H1 (cell line): ENCODE measurements around the gene NTN4. TPM values are rescaled to one million over a fixed set of nuclear protein-coding genes. Genes with fewer than 3 reads are reported as not detected.

ENCODE experiments used
- CTCF ChIA-PET: fragments of 300-600 bp; sonication (Branson Sonifier 250); formaldehyde crosslinking; loops from one replicate; lab custom pipeline; 2021; ENCODE audit not compliant: partially characterized antibody; lab: Charles Lee
- POLR2A ChIA-PET: fragments of 300-600 bp; sonication (Branson Sonifier 250); formaldehyde crosslinking; loops from one replicate; lab custom pipeline; 2021; ENCODE audit warnings: inconsistent platforms; ENCODE audit not compliant: partially characterized antibody; lab: Charles Lee
- DNase-seq, 2 experiments: peaks; one replicate each; pipeline versions ENCODE4 v3.0.0 to v3.0.0-alpha.2; 2010 to 2022; ENCODE audit warnings: low spot score in 2 of 2, low read depth in 1 of 2, mixed read lengths in 1 of 2
- FAIRE-seq: peaks from 2 replicates; lab custom pipeline; 2011; peaks lifted over from hg19 to GRCh38; lab: Jason Lieb, UNC
- H2AFZ ChIP-seq: 2 replicates; pipeline ENCODE4 v1.8.1; 2012; ENCODE audit warnings: low read length, inconsistent platforms
- H2AK5ac ChIP-seq: 2 replicates; pipeline ENCODE4 v1.6.1; 2013; ENCODE audit warnings: low read depth, low read length
- H2BK120ac ChIP-seq: replicated peaks from 2 replicates; pipeline ENCODE3; 2013; ENCODE audit warnings: low read depth, low read length, inconsistent platforms
- H2BK12ac ChIP-seq: 2 replicates; pipeline ENCODE4 v1.6.1; 2013; ENCODE audit warnings: low read depth, low read length
- H2BK15ac ChIP-seq: 2 replicates; pipeline ENCODE4 v1.6.1; 2013; ENCODE audit warnings: low read length
- H2BK20ac ChIP-seq: 2 replicates; pipeline ENCODE4 v1.6.1; 2013; ENCODE audit warnings: low read length
- H2BK5ac ChIP-seq: 2 replicates; pipeline ENCODE4 v1.6.1; 2013; ENCODE audit warnings: low read depth, low read length
- H3K14ac ChIP-seq: 2 replicates; pipeline ENCODE4 v1.6.1; 2013; ENCODE audit warnings: inconsistent platforms; ENCODE audit not compliant: insufficient read length
- H3K18ac ChIP-seq: 2 replicates; pipeline ENCODE4 v1.6.1; 2013; ENCODE audit warnings: low read length; ENCODE audit errors: extremely low read depth
- H3K23ac ChIP-seq: 2 replicates; pipeline ENCODE4 v1.6.1; 2013; ENCODE audit warnings: inconsistent platforms; ENCODE audit not compliant: insufficient read length
- H3K23me2 ChIP-seq: 2 replicates; pipeline ENCODE4 v1.6.1; 2013; ENCODE audit warnings: low read depth, low read length
- H3K27ac ChIP-seq: 2 replicates; pipeline ENCODE4 v1.6.1; 2011; ENCODE audit warnings: low read depth, low read length, inconsistent platforms
- H3K27me3 ChIP-seq, 4 experiments: replicated peaks in 1 of 4; 1 replicate in 1 of 4; 2 replicates in 3 of 4; pipeline versions ENCODE4 v1.6.1 to v1.8.1; 2011 to 2013; ENCODE audit warnings: low read length in 3 of 4, mild to moderate bottlenecking in 3 of 4, inconsistent platforms in 2 of 4, mixed read lengths in 2 of 4, moderate library complexity in 1 of 4; ENCODE audit not compliant: control insufficient read depth in 3 of 4, insufficient read depth in 3 of 4; ENCODE audit errors: extremely low read depth in 1 of 4
- H3K36me3 ChIP-seq, 4 experiments: 2 replicates each; pipeline versions ENCODE4 v1.6.1 to v1.8.1; 2011 to 2013; ENCODE audit warnings: mild to moderate bottlenecking in 4 of 4, low read length in 3 of 4, moderate library complexity in 2 of 4, control low read depth in 1 of 4, inconsistent platforms in 1 of 4; ENCODE audit not compliant: insufficient read depth in 4 of 4, control insufficient read depth in 2 of 4
- H3K4ac ChIP-seq: replicated peaks from 2 replicates; pipeline ENCODE3; 2013; ENCODE audit warnings: low read length, low read depth, mixed read lengths, inconsistent platforms; ENCODE audit not compliant: insufficient read length
- H3K4me1 ChIP-seq, 4 experiments: replicated peaks in 1 of 4; 1 replicate in 1 of 4; 2 replicates in 3 of 4; pipeline versions ENCODE4 v1.6.1 to v1.8.1; 2011 to 2013; ENCODE audit warnings: low read length in 3 of 4, inconsistent platforms in 2 of 4, mixed read lengths in 1 of 4; ENCODE audit not compliant: insufficient read depth in 4 of 4, control insufficient read depth in 3 of 4
- H3K4me2 ChIP-seq, 2 experiments: 2 replicates each; pipeline versions ENCODE4 v1.6.1 to v1.8.1; 2011 to 2013; ENCODE audit warnings: low read depth in 2 of 2, low read length in 2 of 2, control low read depth in 1 of 2, inconsistent platforms in 1 of 2, mild to moderate bottlenecking in 1 of 2; ENCODE audit not compliant: insufficient read depth in 1 of 2
- H3K4me3 ChIP-seq, 4 experiments: fragments of 200-600, 300-600 bp in 1 of 4; sonication (generic), shearing (Covaris generic), sonication (Bioruptor Twin) in 1 of 4; 2 replicates each; pipeline versions ENCODE4 v1.5.1 to v1.8.1; 2011 to 2016; ENCODE audit warnings: low read length in 4 of 4, low read depth in 3 of 4, control low read depth in 2 of 4, inconsistent platforms in 2 of 4, mild to moderate bottlenecking in 2 of 4, mixed read lengths in 1 of 4, moderate library complexity in 1 of 4; ENCODE audit not compliant: insufficient read depth in 2 of 4; ENCODE audit errors: extremely low read depth in 1 of 4
- H3K56ac ChIP-seq: replicated peaks from 2 replicates; pipeline ENCODE3; 2013; ENCODE audit warnings: low read depth, mild to moderate bottlenecking, mixed read lengths, low read length, inconsistent platforms; ENCODE audit not compliant: insufficient read length
- H3K79me1 ChIP-seq: 2 replicates; pipeline ENCODE4 v1.6.1; 2013; ENCODE audit warnings: low read depth, low read length, control low read depth
- H3K79me2 ChIP-seq, 2 experiments: 2 replicates each; pipeline versions ENCODE4 v1.6.1 to v1.8.1; 2012 to 2013; ENCODE audit warnings: low read length in 2 of 2, mild to moderate bottlenecking in 2 of 2, inconsistent platforms in 1 of 2; ENCODE audit not compliant: insufficient read depth in 2 of 2, control insufficient read depth in 1 of 2
- H3K9ac ChIP-seq, 4 experiments: replicated peaks in 1 of 4; 1 replicate in 1 of 4; 2 replicates in 3 of 4; pipeline versions ENCODE4 v1.6.1 to v1.8.1; 2011 to 2013; ENCODE audit warnings: low read depth in 3 of 4, low read length in 3 of 4, control low read depth in 2 of 4, mild to moderate bottlenecking in 2 of 4, moderate library complexity in 2 of 4, inconsistent platforms in 1 of 4; ENCODE audit errors: extremely low read depth in 1 of 4
- H3K9me3 ChIP-seq, 2 experiments: 2 replicates each; pipeline versions ENCODE4 v1.6.1 to v1.8.1; 2012 to 2013; ENCODE audit warnings: mild to moderate bottlenecking in 2 of 2, moderate library complexity in 2 of 2, control low read depth in 1 of 2, inconsistent platforms in 1 of 2, low read depth in 1 of 2, low read length in 1 of 2, mixed read lengths in 1 of 2; ENCODE audit not compliant: insufficient read depth in 2 of 2
- H4K20me1 ChIP-seq, 2 experiments: replicated peaks in 1 of 2; 2 replicates each; pipeline versions ENCODE3 to v1.8.1; 2011 to 2013; ENCODE audit warnings: inconsistent platforms in 2 of 2, low read length in 2 of 2, mild to moderate bottlenecking in 1 of 2; ENCODE audit not compliant: insufficient read depth in 2 of 2, control insufficient read depth in 1 of 2
- H4K5ac ChIP-seq: 2 replicates; pipeline ENCODE4 v1.6.1; 2013; ENCODE audit warnings: low read length, low read depth, mixed read lengths, inconsistent platforms; ENCODE audit not compliant: insufficient read length
- H4K8ac ChIP-seq: 2 replicates; pipeline ENCODE4 v1.8.0; 2013; ENCODE audit warnings: mild to moderate bottlenecking, moderate library complexity, low read length, inconsistent platforms; ENCODE audit not compliant: insufficient read depth; ENCODE audit errors: extremely low read depth
- H4K91ac ChIP-seq: replicated peaks from 2 replicates; pipeline ENCODE3; 2013; ENCODE audit warnings: low read length, mixed read lengths, inconsistent platforms; ENCODE audit not compliant: insufficient read length
- CBX8 ChIP-seq: fragments of 300-800, 300-1000 bp; sonication (generic); IDR thresholded peaks from 2 replicates; pipeline ENCODE4 v1.7.1; 2016; ENCODE audit warnings: low read depth, low read length, borderline replicate concordance
- CEBPB ChIP-seq: IDR thresholded peaks from 2 replicates; pipeline ENCODE4 v1.6.1; 2012; ENCODE audit warnings: low read depth, low read length
- CHD1 ChIP-seq: IDR thresholded peaks from 2 replicates; pipeline ENCODE4 v1.6.1; 2012; ENCODE audit warnings: low read depth, low read length, improper control_type of control experiment
- CHD2 ChIP-seq: IDR thresholded peaks from 2 replicates; pipeline ENCODE4 v1.6.1; 2012; ENCODE audit warnings: low read length, improper control_type of control experiment
- GABPA ChIP-seq: IDR thresholded peaks from 2 replicates; pipeline ENCODE4 v1.6.1; 2011; ENCODE audit warnings: mild to moderate bottlenecking, low read length, moderate library complexity, borderline replicate concordance; ENCODE audit not compliant: insufficient read depth
- HDAC2 ChIP-seq, 2 experiments: fragments of 300-600 bp in 1 of 2; sonication (generic) in 1 of 2; IDR thresholded peaks; 2 replicates each; pipeline ENCODE4 v1.6.1; 2011 to 2012; ENCODE audit warnings: low read depth in 2 of 2, low read length in 2 of 2, mild to moderate bottlenecking in 2 of 2, moderate library complexity in 2 of 2, borderline replicate concordance in 1 of 2, inconsistent platforms in 1 of 2
- HDAC6 ChIP-seq: IDR thresholded peaks from one replicate; pipeline ENCODE4 v1.7.1; 2012; ENCODE audit warnings: low read depth, mild to moderate bottlenecking, inconsistent platforms, low read length, moderate library complexity
- POLR2A ChIP-seq, 2 experiments: IDR thresholded peaks; 1 replicate in 1 of 2; 2 replicates in 1 of 2; pipeline ENCODE4 v1.6.1; 2011; ENCODE audit warnings: low read depth in 2 of 2, low read length in 2 of 2, mild to moderate bottlenecking in 2 of 2; ENCODE audit errors: control extremely low read depth in 1 of 2
- POLR2AphosphoS5 ChIP-seq: IDR thresholded peaks from 2 replicates; pipeline ENCODE4 v1.6.1; 2011; ENCODE audit warnings: low read depth, low read length
- POU5F1 ChIP-seq: IDR thresholded peaks from 2 replicates; pipeline ENCODE4 v1.6.1; 2011; ENCODE audit warnings: low read depth, mild to moderate bottlenecking, low read length, moderate library complexity
- SAP30 ChIP-seq: fragments of 300-600 bp; sonication (generic); IDR thresholded peaks from 2 replicates; pipeline ENCODE4 v1.7.1; 2012; ENCODE audit warnings: low read length, moderate library complexity, mild to moderate bottlenecking, inconsistent platforms; ENCODE audit not compliant: insufficient read depth, insufficient replicate concordance
- SUZ12 ChIP-seq: fragments of 200-600 bp; sonication (generic); IDR thresholded peaks from 2 replicates; pipeline ENCODE4 v1.6.1; 2012; ENCODE audit warnings: mild to moderate bottlenecking, inconsistent platforms, low read length, moderate library complexity, mixed read lengths
- TCF12 ChIP-seq: IDR thresholded peaks from 2 replicates; pipeline ENCODE4 v1.6.1; 2011; ENCODE audit warnings: low read depth, mild to moderate bottlenecking, low read length
- ZNF274 ChIP-seq: IDR thresholded peaks from 2 replicates; pipeline ENCODE4 v1.7.0; 2012; ENCODE audit warnings: low read length, borderline replicate concordance; ENCODE audit errors: extremely low read depth
- WGBS, 2 experiments: shearing (Covaris generic) in 1 of 2; methylation state at CpG; one replicate each; pipeline versions ENCODE4 v1.1.6 to v1.1.7; 2013 to 2015; ENCODE audit warnings: low lambda C conversion rate in 2 of 2, mixed read lengths in 2 of 2, inconsistent platforms in 1 of 2, low coverage in 1 of 2, missing lambda C conversion rate in 1 of 2; ENCODE audit not compliant: insufficient replicate concordance in 2 of 2, insufficient coverage in 1 of 2, insufficient read length in 1 of 2; ENCODE audit errors: extremely low coverage in 1 of 2, missing lambda C conversion rate in 1 of 2; 5-methylcytosine and 5-hydroxymethylcytosine counted together
- polyA plus RNA-seq, 7 experiments: library from polyadenylated mRNA; depleted of rRNA in 3 of 7; stranded (reverse) in 5 of 7; unstranded in 2 of 7; fragments of >200 nt in 5 of 7; fragments of 200-250 nt in 2 of 7; gene quantifications; 1 replicate in 5 of 7; 2 replicates in 1 of 7; 4 replicates in 1 of 7; pipeline versions ENCODE4 v1.2.1 to v1.2.3, GENCODE V29; 2011 to 2013; ENCODE audit warnings: missing spikeins in 2 of 7, mixed read lengths in 2 of 7
- total RNA-seq: library from RNA; stranded (reverse); fragmentation: NEBNext Ultra II Directional; extraction: Animal tissue kit (Norgen Biotek cat#: 25700); gene quantifications from 2 replicates; pipeline ENCODE4 v1.2.1, GENCODE V29; 2021

The NTN4 gene
- total and polyA plus RNA-seq, 2 of the 8 experiments (the other 6 are each of a cell fraction or from before 2014, with no cell fraction given) = 0.74 to 1.3 TPM

DNA sequence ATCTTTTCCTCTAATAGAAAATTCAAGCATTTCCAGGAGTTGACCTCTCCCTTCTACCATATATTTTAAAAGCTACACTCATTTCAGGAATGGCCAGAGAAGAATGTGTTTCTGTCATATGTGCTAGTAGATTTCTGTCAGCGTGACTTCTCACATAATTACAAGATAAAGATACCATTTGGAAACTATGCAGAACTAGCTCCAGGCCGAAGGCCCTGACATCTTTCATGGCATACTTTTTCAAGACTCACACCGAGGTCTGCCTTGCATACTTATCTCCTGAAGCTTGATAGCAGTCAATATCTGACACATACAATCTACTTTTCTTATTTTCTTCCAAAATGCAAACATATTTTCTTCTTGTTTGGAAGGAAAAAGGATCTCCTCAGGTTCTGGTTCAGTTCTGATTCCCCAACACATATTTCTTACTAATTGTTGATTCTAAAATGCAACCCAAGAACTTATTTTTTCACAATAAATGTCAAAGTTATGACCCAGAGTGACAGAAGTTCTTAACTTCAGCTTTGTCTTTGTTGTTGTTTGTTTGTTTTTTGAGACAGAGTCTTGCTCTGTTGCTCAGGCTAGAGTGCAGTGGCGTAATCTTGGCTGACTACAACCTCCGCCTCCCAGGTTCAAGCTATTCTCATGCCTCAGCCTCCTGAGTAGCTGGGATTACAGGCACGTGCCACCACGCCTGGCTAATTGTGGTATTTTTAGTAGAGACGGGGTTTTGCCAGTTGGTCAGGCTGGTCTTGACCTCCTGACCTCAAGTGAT is 99.5 kb downstream of the NTN4 start:
- Histone ChIP-seq H4K5ac (no peak overlapping the region), H2BK5ac (no peak overlapping the region), H3K18ac (no peak overlapping the region), H2BK15ac (no peak overlapping the region), H3K23me2 (0 out of 2 replicates have a peak, but pooled peaks cover 2% of the 10 kb centered on the region), H2BK120ac (no peak overlapping the region), H3K36me3 (no peaks in the 10 kb centered on the region; a peak in 1 of 8 replicates), H4K20me1 (no peaks in the 10 kb centered on the region), H4K8ac (no peak overlapping the region), H3K27ac (no peak overlapping the region), H3K79me1 (no peaks in the 10 kb centered on the region), H4K91ac (no peak overlapping the region), H3K4me2 (no peak overlapping the region), H3K27me3 (no peaks in the 10 kb centered on the region), H3K9ac (no peak overlapping the region), H2AFZ (no peak overlapping the region), H3K79me2 (no peaks in the 10 kb centered on the region), H2AK5ac (no peak overlapping the region), H3K4me3 (no peak overlapping the region), H2BK20ac (no peak overlapping the region), H3K4me1 (peaks cover 0 to 2% (median 0%) of the 10 kb centered on the region in 4 experiments; a peak in 3 of 7 replicates), H3K4ac (no peak overlapping the region), H3K23ac (no peak overlapping the region), H3K14ac (no peak overlapping the region), H2BK12ac (no peak overlapping the region), H3K56ac (no peak overlapping the region), H3K9me3 (no peaks in the 10 kb centered on the region)
- DNase-seq (no peak), FAIRE-seq (no peak)
- ChIA-PET POLR2A (no interaction called here), CTCF (interaction anchor here (0.5 to 0.9 kb wide), 2 partner anchors 10 to 158 kb away, joined by 3 read pairs; no protein-coding TSS in a partner anchor)
- 94% methylated on average over 8 of the region's 8 CpGs; no CpG with 5 or more reads in 1 of the 2 experiments for WGBS, 2 experiments
- TF ChIP-seq TCF12 (no peak), HDAC2 (IDR thresholded peaks at IDR 0.05; ENCODE audit: borderline replicate concordance in 1 of 2, low read depth in 2 of 2, low read length in 2 of 2) (no peak), POU5F1 (no peak), HDAC6 (no peak), ZNF274 (no peak), CHD1 (no peak), GABPA (no peak), CHD2 (no peak), POLR2A (IDR thresholded peaks at IDR 0.05; ENCODE audit: control extremely low read depth in 1 of 2, low read depth in 2 of 2, low read length in 2 of 2) (no peak), CEBPB (no peak), POLR2AphosphoS5 (no peak), SUZ12 (no peak), SAP30 (no peak), CBX8 (no peak)
